ENCODE data around the gene TBC1D2B.

The TBC1D2B gene

DNA sequence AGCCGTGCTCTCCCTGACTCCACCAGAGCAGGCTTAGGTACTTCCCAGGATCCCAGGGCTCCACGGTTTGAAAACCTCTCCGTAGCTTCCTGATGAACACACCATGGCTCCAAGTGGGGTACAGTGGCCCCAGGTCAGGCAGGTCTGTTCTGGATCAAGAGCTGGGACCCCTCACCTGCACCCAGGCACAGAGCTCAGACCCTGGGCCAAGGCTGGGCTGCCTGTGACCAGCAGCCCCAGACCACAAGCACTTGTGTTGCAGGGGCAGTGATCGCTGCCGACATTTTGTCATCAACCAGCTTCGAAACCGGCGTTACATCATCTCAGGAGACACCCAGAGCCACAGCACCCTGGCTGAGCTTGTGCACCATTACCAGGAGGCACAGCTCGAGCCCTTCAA, 20.2 kb upstream of the TBC1D2B start:
- no peak for DNase-seq (ENCODE audit: low read depth in 3 of 3)

DNA sequence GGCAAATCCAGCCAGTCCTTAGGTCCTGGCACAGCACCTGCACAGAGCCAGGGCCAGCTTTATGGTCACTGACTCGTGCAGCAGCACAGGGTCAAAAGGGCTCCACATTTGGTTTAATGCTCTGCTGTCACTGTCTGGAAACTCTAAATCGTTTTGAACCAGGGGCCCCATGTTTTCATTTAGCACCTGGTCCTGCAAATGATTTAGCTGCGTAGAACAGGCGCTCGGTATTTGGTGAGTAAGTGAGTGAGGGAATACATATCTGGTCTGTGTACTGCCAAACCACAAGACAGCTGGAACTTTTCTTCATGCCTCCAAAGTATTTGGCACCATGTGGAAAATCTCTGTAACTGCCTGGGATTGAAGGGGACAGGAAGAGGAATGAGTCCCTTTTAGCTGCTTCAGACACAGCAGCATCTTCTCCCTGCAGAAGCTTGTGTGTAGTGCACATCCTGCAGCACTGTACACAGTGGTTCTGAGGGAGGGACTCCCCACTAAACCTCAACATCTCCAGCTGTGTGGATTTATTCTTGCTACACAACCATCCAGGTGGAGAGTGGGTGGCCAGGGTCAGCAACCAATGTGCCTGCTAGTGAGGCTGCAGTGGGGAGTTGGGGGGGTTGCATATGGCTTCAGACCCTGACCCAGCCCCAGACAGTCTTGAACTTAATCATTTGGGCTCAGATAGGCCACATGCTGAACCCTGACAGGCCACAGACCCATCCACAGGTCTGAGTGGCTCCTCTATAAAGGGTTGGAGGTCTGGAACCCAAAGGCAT, 15.9 kb upstream of the TBC1D2B start:
- DNase-seq (ENCODE audit: low read depth in 3 of 3): no peak

DNA sequence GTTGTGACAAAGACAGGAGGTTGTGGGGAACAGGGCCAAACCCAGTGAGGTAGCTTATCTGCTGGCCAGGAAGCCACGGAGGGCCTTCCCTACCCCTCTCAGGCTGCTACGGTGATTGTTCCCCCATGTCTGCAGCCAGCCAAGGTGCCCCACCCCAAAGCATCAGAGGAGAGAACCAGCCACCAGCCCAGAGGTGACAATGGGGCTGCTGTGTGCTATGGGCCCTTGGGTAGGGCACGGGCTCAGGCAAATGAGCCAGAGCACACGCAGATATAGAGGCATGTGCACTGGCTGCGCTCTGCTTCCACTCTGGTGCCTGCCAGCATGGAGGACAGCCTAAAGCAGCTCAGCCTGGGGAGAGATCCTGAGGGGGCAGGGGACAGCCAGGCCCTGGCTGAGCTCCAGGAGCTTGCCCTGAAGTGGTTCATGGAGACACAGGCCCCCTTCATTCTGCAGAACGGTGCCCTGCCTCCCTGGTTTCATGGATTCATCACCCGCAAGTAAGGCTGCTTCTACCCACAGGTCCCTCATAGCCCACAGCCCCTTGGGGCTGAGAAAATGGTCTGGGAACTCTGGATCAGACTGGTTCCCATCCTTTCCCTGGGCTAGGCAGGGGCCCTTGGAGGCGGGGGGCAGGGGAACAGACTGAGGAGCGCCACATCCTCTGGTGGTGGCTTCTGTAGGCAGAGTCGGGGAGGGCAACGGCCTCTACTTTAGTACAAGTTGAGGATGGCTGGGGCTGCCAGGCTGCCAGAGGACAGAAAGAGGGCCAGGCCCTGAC, 14.9 kb upstream of the TBC1D2B start, which contains the start of gene SH2D7:
Gene SH2D7 (plus strand): TSS at position 301 of the 781 bp plus-strand sequence. CDS start 24 bp downstream, at position 325.
- DNase-seq (ENCODE audit: low read depth in 3 of 3): no peak

DNA sequence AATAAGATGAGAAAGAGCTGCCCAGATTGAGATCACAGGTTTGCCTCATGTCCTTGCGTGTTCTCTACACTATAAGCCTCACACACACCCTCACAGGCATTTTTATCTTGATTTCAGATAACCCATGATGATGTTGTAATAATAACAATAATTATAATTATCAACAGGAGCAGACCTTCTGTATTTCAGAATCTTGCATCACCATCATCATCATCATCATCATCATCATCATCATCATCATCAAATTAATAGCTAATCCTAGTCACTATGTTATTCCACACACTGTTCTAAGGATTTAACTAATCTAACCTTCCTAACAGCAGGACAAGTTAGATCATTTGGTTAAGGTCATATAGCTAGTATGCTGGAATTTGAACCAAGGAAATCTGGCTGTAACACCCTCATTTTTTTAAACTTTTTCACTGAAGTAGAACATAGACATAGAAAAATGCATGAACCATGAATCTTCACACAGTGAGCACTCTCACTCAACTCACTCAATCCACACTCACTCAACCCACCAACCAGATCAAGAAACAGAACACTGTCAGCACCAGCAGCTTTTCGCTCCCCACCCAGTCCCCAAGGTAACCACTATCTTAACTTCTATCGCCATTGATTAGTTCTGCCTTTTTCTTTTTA, 13.0 kb upstream of the TBC1D2B start:
- DNase-seq (ENCODE audit: low read depth in 3 of 3): no peak

DNA sequence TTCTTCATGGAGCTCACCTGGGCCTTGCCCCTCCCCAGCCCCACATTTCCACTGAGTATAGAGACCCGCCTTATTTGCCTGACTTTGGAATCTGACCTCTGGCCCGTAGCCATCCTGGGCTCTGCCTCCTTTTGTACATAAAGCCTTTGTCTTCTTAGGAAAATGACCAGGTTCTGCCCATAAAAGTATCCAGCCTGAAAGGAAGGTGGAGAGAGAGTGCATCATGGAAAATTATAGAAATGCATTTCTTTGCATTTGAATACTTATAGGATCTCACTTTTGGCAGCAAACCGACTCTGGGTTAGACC, 11.2 kb upstream of the TBC1D2B start:
- no peak for DNase-seq (ENCODE audit: low read depth in 3 of 3)

DNA sequence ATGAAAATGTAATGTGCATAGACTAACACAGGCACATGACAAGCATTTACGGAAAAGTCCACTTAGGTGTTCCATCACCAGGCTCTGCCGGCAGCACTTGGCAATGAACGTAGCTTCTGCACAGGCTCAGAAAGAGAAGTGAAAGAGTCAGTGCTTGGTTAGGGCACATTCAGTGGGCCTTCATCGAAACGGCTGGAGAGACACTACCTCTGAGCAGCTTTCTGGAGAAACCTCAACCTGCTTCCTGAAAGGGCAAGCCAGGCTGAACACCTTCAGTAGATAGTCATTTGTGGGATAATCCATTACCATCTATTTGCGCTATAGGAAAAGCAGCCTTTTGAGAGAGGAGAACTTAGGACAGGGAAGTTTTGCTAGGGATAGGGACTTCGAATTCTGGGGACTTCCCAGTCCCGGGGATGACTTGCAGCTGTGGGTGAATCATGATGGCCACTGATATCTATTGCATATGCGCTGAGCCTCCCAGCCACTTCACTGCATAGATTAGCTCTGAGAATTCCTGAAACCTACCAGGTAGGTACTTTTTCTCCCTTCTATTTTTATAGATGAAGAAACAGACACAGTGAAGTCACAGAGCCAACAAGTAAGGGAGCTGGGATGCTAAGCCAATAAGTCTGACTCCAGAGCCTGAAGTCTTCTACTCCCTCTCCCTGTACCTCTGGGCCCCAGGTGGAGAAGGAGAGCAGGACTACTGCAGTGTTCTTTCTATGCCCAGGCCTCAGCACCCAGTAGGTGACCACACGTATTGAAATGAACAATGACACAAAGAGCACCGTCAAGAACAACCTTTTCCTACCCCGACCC, 10.7 kb upstream of the TBC1D2B start:
- no peak for DNase-seq (ENCODE audit: low read depth in 3 of 3)

DNA sequence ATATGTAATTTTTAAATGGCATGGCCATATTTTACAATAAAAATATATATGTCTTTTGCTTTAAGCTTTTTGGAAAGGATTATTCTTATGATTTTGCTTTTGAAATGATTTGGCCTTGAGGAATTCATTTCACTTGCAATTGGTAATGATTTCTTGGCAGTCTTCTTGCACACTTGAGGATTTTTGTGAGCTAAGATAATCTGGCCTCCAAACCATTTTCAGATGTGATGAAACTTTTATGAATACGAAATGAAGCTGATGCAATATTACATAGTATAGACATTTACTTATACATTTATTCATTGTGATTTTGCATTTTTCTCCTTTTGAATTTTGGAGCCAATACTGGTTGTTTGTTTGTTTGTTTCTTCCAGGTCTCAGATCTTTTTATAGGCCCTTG, 8.4 kb upstream of the TBC1D2B start:
- no peak for DNase-seq (ENCODE audit: low read depth in 3 of 3)

DNA sequence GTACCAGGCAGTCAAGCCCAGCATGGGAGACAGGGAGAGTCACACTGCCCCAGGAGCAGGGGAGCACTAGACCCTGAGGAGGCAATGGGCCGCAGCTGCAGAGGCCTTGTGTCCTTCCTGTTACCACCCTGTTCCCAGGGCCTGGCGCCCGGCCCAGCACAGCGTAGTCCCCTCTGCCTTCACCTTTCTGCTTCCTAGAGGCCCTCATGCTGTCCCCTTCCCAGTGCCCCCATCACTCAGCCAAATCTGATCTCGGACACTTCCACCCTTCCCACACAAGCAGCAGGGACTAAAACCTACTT, 6.9 kb upstream of the TBC1D2B start:
- DNase-seq (ENCODE audit: low read depth in 3 of 3): no peak

DNA sequence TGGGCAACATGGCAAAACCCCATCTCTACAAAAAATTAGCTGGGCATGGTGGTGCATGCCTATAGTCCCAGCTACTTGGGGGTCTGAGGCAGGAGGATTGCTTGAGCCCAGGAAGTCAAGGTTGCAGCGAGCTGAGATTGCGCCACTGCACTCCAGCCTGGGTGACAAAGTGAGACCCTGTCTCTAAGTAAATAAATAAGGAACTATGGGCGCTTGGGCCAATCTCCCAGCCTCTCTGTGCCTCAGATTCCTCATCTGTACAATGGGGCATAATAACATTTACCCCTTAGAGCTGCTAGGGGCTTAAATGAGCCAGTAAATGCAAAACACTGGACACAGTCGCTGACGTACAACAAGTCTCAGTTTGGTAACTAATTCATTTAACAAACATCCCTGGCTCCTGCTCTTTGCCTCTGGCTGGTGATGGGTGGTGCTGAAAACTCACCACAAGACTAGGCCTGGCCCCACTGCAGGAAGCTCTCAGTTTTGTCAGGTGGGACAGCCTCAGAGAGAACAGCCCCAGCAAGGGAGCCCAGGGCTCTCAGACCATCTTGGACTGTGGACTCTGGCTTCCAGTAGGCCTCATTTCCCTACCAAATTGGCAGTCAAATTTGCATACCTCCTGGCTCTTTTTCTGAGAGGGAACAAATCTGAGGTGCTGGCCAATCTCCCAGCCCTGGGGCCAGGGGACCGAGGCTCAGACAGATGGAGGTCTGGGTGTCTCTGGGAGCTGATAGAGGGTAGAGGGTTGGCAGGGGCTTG, 6.4 kb upstream of the TBC1D2B start:
- no peak for DNase-seq (ENCODE audit: low read depth in 3 of 3)

DNA sequence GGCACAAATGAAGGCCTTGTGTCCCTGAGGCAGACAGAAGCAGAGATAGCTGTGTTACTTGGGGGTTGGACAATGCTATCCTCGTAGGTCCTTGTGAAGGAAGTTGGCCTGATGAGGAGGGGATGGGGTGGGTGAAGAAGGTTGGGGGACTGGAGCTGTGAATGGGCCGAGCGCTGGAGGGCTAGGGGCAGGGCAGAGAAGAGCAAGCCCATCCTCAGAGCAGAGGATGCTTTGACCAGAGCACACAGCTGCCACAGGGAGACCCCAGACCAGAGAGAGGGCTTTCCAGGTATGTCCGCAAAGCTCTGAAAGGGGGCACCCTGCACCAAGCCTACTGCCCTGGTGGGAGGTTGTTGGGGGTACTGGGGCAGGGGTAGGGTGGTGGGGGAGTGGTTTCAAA, 5.7 kb upstream of the TBC1D2B start:
- DNase-seq (ENCODE audit: low read depth in 3 of 3): no peak

DNA sequence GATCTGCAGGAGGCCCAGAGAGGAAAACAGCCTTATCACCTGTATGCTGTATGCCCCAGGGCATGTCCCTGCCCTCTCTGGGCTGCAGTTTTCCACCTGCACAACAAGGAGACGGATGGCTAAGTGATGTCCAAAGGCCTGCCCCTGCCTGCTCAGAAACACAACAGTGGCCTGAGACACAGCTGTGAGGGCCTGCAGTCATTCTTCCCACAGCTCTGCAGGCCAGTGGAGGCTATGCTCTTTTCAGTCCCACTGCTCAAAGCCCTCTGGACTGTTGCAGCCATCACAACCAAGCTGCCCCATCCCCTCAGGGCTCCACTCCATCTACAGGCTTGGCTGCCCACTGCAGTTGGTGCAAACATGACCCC, 5.2 kb upstream of the TBC1D2B start:
- no peak for DNase-seq (ENCODE audit: low read depth in 3 of 3)

DNA sequence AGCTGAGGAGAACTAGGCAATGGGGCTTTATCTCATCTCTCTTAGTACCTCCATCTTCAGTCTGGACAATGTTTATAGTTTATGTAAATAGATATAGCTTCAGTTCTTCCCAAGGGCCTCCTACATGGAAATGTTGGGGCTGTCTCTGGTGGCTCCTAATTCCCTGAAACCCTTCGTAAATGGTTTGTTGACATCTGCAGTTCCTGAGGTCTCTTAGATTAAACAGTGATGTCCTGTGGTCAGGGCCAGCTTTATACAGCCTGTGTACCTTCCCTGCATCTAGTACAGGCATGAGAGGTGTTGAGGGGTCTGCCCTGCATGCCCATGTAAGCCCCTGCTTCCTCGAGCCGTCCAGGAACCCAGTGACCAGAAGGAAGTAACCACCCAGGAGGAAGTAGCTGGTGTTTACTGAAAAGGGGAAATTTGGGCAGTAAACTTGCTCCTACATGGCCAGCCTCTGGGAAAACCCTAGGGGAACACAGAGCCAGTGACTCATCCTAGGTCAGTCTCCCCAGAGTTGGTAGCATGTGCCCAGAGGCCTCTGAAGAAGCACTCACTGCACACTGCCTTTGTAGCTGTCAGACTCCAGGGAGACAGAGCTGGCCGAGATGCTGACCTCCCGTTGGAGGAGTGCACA, 4.7 kb upstream of the TBC1D2B start:
- DNase-seq (ENCODE audit: low read depth in 3 of 3): no peak

DNA sequence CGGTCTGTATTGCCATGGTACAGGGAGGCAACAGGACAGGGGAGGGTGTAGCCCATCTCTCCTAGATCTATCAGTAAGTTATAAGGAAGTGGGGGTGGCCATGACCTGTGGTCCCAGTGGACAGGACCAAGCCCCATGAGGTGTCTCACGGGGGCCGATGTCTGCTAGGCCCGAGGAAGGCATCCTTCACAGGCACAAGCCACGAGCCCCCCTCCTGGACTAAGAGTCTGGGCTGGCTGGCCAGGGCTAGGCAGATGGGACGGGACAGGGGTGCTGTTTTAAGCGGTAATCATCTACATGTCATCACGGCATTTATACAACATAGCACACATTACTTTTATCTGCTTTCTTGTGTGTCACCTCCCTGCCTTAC, 2.6 kb upstream of the TBC1D2B start:
- DNase-seq (ENCODE audit: low read depth in 3 of 3): no peak

DNA sequence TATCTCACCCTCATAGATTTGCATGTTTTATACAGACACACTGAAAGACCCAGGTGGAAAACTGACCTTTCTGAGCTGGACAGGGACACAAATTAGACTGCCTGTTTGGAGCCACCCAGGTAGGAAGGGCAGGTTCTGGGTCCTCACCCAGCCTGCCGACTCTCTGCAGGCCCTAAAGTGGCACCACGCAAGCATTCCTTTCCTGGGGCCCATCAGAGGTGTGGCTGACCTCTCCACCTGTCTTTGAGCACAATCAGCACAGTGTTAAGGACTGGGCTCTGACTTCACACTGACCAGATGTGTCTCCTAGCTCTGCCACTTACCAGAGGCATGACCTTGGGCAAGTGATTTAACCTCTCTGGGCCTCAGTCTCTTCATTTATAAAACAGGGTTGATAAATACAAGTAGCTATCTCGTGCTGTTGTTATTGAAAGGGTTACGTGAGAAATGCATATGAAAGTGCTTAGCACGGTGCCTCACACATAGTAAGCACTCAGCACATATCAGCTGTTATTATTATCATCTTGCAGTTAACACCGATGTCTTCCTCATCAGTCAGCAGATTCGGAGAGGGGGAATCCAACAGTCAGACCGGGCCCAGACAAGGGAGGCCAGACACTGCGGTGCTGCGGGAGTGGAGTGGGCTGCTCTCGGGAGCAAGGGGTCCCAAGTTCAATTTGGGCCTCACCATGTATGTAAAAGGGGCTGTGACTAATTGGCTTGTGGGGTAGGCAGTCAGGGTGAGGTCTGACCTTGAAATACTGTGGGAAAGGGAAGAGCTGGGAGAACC, 2.0 kb upstream of the TBC1D2B start:
- no peak for DNase-seq (ENCODE audit: low read depth in 3 of 3)

DNA sequence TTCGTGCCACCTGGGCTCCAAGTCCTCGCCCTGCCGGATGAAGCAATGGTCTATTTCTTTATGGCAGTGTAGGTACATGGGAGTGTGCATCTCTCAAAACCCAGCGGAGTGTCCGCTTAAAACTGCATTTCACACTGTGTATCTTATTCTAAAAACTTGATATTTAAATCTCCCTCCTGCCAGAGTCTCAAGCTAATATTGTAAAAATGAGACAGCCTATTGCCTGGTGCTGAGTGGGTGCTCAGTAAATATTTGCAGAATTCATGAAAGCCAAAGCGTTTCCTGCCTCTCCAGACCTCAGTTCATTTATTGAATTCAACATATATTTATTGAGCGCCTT, 330 bp upstream of the TBC1D2B start:
- DNase-seq (ENCODE audit: low read depth in 3 of 3): no peak

DNA sequence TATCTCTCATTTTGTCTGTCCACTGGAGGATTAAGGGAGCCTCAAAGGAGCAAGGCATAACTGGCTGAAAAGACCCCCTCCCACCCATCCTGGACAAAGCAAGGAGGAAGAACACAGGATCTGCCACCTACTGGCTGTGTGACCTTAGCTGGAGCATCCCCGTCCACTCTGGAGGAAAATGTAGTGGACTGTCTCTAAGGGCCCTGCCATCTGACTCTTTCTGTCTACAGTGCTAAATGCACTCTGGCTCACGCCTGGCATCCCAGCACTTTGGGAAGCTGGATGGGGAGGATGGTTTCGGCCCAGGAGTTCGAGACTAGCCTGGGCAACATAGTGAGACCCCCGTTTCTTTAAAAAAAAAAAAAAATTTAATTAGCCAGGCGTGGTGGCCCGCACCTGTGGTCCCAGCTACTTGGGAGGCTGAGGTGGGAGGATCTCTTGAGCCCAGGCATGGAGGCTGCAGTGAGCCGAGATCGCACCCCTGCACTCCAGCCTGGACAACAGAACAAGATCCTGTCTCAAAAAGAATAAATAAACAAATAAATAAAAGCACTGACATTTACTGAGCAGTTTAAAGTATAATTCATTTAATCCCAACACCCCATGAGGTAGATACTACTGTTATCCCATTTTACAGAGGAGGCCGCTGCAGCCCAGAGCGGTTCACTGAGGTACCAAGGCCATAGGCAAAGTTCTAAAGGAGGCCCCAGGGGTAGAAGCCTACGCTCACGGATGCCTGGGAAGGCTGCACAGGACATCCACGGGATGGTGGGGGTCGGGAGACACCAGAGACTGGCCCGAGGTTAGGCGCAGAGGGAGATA, 1.1 kb downstream of the TBC1D2B start:
- no peak for DNase-seq (ENCODE audit: low read depth in 3 of 3)

DNA sequence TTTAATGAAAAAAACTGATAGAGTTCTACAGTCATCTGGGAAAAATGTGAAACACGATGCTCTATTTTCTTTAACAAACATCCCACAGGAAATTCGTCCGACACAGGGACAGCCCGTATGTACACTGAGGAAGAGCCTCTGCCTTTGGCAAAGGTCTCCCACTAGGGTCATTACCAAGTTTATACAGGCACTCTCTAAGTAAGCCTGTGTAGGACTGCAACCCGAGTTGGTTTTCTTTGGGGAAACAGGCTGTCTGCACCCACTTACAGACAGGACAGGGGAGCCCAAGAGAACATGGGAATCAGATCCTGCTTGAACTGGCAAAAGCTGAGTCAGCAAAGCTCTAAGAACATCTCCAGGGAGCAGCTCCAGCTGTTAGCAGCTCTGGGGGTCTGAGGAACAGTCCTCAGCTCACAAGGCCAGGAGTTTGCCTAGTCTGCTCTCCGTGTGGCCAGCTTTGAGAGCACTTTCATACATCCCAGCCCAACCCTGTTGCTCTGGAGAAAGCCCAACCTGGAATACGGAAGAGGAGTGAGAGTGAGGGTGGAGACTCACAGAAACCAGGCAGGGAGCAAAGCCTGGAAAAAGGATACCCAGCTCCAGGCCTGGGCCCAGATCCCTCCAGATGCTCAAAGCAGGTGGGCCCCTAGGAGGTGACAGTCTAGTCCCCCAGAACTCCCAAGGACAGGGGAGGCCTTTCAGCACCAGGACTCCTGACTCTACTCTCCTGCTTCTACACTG, 1.9 kb downstream of the TBC1D2B start:
- no peak for DNase-seq (ENCODE audit: low read depth in 3 of 3)

DNA sequence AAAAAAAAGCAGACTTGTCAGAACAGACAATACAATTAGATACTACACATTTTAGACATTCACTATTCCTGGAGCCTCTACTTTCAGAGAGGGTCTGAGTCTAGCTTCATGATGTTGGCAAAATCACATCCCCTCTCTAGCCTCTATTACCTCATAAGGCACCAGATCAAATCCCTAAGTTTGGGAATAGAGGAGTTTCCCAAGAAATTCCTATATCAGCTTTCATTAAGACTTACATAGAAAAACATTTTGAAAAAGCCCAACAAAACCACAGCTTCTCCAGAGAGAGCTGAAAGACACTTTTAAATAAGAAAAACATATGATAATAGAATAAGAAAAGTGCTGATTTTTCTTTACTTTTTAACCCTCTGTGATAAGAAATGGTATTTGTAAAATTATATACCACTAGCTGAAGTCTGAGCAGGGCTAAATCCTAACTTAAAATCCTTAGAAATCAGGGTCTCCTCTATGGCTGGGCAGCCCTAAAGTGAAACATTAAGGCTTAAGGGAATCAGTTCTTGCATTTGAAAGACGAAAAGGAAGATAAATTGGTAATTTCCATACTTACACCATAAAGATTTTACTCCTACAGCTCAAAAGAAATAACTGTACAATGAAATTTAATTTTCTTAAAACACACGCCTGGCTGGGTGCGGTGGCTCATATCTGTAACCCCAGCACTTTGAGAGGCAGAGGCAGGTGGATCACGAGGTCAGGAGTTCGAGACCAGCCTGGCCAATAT, 4.3 kb downstream of the TBC1D2B start:
- no peak for DNase-seq (ENCODE audit: low read depth in 3 of 3)

Data from stimulated activated CD4-positive, alpha-beta T cell treated with anti-CD3 and anti-CD28 coated beads, TNF-alpha, amount 100 ng/mL, for 48 hours (primary cell).